NCI-H1417 treated with DMSO at 0.1 percent for 48 hours (cell line): ENCODE measurements around the gene TKT.
"Not testable (repeated sequence)": the region's sequence is repeated elsewhere in the genome, so short reads cannot be mapped to it uniquely, and the experiment has no call there.

Experiments used
- DNase-seq: peaks from one replicate; lab custom pipeline; 2025; lab: John Stamatoyannopoulos, UW

TKT gene, protein sequence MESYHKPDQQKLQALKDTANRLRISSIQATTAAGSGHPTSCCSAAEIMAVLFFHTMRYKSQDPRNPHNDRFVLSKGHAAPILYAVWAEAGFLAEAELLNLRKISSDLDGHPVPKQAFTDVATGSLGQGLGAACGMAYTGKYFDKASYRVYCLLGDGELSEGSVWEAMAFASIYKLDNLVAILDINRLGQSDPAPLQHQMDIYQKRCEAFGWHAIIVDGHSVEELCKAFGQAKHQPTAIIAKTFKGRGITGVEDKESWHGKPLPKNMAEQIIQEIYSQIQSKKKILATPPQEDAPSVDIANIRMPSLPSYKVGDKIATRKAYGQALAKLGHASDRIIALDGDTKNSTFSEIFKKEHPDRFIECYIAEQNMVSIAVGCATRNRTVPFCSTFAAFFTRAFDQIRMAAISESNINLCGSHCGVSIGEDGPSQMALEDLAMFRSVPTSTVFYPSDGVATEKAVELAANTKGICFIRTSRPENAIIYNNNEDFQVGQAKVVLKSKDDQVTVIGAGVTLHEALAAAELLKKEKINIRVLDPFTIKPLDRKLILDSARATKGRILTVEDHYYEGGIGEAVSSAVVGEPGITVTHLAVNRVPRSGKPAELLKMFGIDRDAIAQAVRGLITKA

DNA sequence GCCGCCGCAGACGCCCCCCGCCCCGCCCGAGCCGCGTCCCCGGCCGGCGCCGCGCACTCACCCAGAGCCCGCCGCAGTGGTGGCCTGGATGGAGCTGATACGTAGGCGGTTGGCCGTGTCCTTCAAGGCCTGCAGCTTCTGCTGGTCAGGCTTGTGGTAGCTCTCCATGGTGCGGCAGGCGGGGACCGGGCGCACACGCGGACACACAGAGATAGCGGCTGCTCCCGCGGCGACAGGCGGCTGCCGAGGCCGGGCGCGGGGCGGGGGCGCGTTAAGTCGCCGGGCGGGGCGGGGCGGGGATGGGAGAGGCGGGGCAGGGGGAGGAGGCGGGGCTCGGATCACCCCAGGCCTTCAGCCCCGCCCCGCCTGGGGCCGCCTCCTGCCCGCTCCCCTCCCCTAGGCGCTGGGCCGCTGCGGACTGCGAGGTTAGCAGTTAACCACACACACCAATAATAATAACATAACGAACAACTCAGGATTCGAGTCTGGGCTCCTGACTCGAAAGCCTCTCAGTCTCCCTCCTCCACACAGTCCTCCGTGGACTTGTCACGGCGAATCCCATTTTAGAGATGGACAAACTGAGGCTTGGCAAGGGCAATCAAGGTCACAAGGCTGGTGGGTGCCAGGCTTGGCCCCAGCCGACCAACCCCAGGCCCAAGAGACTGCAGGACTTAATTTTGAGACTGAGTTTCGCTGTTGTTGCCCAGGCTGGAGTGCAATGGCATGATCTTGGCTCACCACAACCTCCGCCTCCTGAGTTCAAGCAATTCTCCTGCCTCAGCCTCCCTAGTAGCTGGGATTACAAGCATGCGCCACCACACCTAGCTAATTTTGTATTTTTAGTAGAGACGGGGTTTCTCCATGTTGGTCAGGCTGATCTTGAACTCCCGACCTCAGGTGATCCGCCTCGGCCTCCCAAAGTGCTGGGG, at the start of gene TKT:
TSS of gene TKT (minus strand) at position 248 of the 929 bp plus-strand sequence. CDS start at position 168, 80 bp downstream.
- DNase-seq = no peak

DNA sequence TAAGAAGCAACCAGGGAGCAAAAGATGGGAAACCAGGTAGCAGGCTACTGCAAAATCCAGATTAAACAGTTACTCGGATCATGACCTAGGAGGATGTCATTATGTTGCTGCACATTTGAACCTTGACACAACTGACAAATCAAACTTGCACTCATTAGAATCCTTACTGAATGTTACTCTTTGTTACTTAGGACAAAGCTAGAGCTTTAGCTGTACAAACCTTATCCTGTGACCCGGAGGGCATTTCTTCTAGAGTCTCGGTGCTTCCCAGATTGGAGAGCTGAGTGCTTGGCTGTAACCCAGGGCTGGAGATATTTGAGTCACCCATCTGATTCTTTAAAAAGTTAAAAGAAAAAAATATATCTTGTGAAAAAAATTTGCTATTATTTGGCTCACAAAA, 48.1 kb upstream of the TKT start:
- DNase-seq = no peak

DNA sequence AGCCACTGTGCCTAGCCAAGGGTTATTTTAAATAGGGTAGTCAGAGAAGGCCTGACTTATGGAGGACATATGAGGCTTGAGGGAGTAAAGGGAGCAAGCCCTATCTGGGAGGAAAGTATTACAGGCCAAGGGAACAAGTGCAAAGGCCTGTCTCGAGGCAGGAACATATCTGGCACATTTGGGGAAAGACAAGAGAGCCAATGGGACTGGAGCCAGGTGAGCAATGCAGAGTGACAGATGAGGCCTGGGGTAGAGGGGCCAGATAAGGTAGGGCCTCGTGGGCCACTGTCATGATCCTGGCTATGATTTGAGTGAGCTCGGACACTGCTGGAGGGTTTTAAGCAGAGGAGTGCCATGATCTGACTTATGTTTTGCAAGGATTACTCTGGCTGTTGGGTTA, 47.7 kb upstream of the TKT start:
- DNase-seq = no peak

DNA sequence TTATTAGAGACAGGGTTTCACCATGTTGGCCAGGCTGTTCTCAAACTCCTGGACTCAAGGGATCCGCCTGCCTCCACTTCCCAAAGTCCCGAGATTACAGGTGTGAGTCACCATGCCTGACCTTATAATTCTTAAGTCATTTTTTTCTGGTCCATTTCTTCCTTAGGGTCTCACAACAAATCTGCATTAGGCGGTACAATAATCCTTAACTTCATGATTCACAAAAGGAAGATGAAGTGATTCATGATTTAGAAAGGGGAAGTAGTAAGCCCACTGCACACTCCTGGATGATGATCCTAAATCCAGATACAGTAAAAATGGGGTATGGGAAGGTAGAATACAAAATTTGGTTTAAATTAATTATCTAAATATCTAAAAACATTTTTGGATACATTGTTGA, 45.0 kb upstream of the TKT start:
- DNase-seq = no peak

DNA sequence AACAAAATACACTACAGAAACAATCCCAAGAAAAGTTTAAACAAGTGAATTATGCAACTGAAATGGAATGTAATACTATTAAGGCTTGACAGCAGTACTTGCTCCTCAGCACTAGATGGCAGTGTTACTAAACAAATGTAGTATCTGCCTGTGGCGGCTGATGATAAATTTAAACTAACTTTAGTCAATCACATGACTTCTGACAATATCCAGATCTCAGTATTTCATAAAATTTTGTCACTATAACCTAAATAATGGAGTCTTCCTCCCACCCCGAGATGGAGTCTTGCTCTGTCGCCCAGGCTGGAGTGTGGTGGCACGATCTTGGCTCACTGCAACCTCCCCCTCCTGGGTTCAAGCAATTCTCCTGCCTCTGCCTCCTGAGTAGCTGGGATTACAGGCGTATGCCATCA, 43.8 kb upstream of the TKT start:
- not testable (repeated sequence) for DNase-seq

DNA sequence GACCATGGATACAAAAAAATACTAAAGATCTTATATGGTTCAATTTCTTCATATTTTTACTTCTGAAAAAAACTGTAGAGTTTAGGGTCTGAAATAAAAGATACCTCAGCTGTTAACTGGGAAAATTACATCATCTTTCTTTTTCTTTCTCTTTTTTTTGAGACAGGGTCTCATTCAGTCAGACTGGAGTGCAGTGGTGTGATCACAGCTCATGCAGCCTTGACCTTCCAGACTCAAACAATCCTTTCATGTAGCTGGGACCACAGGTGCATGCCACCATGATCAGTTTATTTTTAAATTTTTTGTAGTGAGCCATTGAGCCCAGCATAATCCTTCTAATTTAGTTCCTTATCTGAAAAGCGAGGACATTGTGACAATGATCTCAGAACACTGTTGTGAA, 39.6 kb upstream of the TKT start:
- no peak for DNase-seq

DNA sequence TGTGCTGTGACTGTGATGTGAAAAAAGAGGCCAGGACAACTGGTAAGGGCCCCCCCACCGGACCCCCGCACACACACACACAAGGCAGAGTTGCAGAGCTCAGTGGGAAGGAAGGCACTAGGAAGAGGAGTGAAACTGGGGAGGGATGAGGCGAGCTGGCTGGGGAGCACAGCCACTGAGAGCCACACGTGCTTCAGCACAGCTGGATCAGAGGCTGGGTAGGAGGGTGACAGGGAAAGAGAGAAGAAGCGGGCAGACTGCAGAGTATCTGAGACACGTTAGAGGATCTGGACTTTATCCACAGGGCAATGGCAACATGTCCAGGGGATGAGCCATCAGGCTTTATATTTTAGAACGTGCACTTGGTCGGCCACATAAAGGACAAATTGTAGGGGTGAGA, 38.0 kb upstream of the TKT start:
- no peak for DNase-seq

DNA sequence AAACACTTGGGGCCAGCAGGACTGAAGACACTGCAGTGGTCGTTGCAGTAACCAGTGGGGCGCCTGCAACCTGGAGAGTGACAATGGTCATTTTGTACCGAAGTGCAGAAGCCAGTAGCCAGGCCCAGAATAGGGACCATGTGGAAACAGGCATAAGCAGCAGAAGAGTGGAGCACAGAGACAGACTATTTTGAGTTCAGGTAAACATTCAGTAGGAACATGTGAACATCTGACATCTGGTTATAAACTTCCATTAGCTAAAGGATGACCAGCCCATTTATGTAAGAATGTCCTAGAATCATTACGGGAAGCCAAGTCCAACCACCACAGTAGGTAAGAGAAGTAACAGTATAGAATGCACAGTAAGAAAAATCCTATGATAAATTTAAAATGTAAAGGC, 32.4 kb upstream of the TKT start:
- DNase-seq = no peak

DNA sequence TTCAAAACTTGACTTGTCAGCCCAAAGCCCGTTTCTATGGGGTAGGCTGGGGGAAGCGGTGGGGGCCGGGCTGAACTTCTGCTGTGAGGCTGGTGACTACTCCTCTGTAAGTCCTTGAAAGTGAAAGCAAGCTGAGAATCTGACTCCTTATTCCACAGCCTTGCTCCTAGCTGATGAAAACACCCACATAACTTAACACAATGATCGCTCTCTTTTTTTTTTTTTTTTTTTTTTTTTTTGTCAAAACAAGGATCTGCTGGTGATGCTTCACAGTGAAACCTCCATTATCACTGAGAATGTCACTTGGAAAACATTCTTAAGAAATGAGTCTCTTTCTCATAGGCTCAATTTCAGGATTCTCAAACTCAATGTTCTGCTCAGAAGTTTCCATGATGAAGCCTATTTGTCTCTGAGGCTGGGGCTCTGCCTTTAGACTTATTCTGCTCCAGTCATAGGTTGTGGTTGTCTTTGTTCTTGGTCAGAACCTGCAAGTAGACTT, 31.4 kb upstream of the TKT start:
- no peak for DNase-seq

DNA sequence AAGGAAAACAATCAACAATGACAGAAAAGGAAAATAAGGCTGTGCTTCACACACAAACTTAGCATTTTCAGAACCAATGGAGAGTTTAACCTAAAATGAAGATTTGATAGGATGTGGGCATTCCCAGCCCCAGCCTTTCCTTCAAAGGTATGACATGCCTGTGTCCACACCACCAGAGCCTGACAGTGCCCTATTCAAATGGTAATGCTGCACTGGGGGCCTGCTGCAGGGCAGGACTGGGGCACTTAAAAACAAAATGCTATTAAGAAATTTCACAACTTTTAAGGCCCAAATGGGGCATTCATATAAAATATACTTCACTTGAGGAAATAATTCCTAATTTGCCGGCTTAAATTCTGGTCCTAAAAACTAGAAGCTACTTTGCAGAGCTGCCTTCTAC, 30.9 kb upstream of the TKT start:
- no peak for DNase-seq

DNA sequence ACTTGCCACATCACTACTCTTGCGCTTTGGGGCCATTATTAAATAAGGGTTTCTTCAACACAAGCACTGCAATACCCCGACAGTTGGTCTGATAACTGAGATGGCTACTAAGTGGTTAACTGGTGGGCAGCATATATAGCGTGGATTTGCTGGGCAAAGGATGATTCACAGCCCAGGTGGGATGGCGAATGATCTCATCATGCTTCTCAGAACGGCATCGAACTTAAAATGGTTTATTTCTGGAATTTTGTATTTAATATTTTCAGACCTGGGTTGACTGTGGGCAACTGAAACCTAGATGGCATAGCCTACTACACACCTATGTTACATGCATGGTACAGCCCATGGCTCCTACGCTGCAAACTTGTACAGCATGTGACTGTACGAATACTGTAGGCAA, 26.8 kb upstream of the TKT start:
- no peak for DNase-seq

DNA sequence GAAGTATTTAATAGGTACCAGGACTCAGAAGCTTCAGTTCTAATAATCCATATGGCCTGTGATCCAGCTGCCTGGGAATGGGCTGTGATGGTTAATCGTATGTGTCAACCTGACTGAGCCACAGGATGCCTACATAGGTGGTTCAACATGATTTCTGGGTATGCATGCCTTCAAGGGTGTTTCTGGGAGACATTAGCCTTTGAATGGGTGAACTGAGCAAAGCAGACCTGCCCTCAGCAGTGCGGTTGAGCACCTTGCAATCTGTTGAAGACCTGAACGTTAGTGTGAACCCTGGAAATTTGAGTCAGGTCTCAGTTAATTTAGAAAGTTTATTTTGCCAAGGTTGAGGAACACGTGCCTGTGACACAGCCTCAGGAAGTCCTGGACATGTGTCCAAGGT, 22.8 kb upstream of the TKT start:
- DNase-seq = no peak

DNA sequence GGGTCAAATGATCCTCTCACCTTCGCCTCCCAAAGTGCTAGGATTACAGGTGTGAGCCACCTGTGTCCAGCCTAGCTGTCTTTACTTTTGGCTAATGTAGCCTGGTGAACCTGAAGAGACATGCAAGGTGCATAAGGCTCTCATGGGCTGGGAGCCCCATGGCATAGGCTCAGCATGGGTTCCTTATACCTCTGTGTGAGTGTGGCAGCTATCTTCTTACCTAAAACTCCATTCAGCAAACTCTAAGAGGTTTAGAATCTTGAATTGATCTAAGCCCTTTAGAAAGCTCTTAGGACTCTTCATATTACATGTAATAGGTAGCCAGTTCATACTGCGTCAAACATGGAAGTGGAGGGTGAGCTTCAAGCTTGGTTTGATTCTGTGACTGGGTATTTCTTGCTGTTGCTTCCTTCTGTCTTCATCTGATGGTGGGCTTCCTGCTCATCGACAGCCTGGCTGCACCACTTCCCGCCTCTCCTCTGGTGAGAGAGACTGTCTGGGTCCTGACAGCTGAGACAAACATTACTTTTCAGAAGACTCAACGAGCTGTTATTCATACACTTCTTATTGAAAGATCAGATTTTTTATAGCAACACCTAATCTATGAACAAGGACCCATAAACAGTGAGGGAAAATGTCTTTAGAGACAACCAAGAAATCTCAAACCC, 19.2 kb upstream of the TKT start:
- no peak for DNase-seq

DNA sequence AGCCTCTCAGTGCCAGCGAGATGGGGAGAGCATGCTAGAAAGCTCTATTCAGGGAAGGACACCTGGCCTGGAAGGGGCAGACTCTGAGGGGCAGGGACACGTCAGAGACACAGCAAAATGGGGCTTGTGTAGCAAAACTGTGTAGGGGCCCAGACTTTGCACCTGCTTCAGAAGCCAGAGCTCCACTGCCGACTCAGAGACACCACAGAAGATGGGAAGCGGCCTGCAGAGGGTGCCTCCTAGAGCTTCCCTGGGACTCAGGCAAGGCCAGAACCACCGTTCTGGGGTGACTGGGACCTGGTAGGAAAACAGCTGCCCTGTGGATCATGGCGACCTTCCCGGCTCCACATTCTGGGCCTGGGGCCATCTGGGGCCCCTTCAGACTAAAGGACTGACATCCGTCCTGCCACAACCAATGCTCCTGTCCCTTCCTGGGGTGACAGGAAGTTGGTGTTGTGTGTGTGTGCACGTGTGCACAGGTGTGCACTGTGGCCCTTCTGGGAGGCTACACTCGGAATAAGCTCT, 17.4 kb upstream of the TKT start:
- DNase-seq = no peak

DNA sequence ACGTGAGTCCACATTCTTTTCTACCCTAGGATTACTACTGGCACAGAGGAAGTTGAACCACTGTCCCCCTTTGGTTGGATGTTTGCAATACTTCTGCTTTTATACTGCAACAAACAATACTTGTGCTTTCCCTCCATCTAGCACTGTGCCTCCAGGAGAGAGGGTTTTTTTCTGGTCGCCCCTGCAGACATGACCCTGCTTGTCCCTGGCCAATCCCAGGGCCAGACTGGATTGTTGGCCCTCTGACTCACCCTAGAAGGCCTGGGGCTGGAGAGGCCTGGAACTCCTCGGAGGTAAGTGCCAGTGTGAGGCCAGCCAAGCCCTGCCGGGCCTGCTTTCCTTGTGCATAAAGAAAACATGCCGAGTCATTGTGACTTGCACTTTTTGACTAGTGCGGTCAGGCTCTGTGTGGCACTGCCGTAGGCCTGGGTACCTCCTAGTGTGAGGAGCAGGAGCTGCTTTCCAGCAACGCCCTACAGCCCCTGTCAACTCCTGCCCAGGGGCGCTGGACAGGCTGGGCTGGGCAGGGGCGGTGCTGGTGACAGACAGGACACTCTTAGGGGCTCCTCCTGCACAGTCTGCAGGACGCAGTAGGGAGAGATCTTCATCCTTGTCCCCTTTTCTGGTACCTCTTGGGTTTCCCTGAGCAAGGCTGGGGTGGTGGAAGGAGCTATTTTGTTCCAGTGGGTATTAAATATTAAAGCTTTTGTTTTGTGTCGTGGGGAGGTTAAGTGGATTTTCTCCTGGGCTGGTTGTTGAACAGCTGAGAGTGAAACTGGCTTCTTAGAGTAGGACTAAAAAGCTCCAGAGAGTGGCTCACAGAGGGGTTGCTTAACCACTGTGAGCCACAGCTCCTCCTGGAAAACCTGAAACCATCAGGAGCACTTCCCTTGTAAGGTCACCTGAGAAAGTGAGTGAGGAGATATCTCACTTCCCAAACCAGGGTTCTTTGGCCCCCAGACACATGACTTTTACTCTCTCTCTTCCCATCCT, 14.4 kb upstream of the TKT start:
- no peak for DNase-seq

DNA sequence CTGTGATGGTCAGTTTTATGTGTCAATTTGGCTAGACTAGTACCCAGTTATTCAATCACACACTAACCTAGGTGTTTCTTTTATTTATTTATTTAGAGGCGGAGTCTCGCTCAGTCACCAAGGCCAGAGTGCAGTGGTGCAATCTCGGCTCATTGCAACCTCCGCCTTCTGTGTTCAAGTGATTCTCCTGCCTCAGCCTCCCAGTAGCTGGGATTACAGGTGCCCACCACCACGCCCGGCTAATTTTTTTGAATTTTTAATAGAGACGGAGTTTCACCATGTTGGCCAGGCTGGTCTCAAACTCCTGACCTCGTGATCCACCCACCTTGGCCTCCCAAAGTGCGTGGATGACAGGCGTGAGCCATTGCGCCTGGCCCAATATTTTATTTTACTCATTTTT, 13.4 kb upstream of the TKT start:
- not testable (repeated sequence) for DNase-seq

DNA sequence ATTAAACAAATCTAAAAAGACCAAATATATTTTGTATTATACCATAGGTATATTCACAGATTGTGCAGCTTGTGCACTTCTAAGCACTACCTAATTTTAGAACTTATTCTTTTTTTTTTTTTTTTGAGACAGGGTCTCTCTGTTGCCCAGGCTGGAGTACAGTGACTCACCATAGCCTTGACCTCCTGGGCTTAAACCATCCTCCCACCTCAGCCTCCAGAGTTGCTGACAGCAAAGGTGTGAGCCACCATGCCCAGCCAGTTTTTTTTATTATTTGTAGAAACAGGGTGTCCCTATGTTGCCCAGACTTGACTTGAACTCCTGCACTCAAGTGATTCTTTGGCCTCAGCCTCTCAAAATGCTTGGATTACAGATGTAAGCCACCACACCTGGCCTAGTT, 11.9 kb upstream of the TKT start:
- no peak for DNase-seq

DNA sequence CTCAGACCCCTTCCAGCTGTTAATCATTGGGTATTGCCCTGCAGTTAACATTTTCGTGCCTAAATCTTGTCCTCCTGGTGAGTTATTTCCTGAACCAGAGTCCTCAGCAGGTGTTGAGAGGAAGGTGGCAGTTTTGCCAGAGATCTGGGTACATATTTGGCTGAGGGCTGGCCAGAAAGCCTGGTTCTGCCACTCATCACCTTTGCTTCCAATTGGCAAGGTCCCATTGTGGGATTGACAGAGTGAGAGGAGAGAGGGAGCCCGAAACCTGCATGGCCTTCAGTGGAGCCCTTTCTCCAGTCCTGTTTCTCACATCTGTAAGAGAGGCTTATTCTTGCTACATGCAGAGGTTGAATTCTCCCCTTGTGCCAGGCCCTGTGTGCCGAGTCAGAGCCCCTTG, 8.9 kb upstream of the TKT start:
- no peak for DNase-seq

DNA sequence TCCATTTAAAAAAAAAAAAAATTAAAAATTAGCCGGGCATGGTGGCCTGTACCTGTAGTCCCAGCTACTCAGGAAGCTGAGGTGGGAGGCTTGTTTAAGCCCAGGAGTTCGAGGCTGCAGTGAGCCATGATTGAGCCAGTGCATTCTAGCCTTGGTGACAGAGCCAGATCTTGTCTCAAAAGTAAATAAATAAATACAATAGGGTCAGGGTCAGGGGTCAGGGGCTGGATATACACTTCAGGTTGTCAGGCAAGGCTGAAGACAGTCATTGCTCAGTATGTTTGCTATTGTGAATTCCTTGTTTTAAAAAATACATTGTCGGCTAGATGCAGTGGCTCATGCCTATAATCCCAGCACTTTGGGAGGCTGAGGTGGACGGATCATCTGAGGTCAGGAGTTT, 8.1 kb upstream of the TKT start:
- DNase-seq = no peak

DNA sequence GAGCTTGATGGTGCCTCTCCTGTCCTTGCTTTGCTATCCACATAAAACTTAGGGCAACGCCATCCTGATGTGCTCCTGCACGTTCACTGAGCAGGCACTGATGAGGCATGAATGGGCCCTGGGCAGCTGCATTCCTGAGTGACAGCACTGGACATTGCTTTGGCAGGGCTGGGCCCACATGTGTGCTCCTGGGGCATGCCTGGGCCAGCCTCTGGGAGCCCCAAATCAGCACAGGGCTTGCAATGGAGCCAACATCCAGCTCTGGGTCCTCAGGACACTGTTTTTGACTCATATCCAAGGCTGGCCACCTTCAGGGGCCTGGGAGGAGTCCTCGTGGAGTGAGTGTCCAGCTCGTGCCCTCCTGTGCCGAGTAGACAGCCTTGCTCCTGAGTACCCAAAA, 5.9 kb upstream of the TKT start:
- no peak for DNase-seq
